ENCODE data around the gene PAQR7.

PAQR7 gene

GRCh38 chr1:25896266-25896665, 20.8 kb upstream of the PAQR7 start:
- ATAC-seq (ENCODE audit: low read depth) (peak; percentile 8; the same call in 1 of the 3 replicates), DNase-seq (ENCODE audit: low spot score) (no peak)
- Histone ChIP-seq H3K9me3 (ENCODE audit: severe bottlenecking) (no peaks in the 10 kb centered on the region), H3K27ac (ENCODE audit: poor library complexity, severe bottlenecking) (peak overlapping the region; percentile 71), H3K4me3 (ENCODE audit: severe bottlenecking) (no peak overlapping the region), H3K4me1 (ENCODE audit: insufficient read depth, poor library complexity, severe bottlenecking) (peaks cover 29% of the 10 kb centered on the region), H3K27me3 (ENCODE audit: insufficient read depth, poor library complexity, severe bottlenecking) (no peaks in the 10 kb centered on the region), H3K36me3 (ENCODE audit: low read depth) (peaks cover 32% of the 10 kb centered on the region)
- TF ChIP-seq, protein P1, sequence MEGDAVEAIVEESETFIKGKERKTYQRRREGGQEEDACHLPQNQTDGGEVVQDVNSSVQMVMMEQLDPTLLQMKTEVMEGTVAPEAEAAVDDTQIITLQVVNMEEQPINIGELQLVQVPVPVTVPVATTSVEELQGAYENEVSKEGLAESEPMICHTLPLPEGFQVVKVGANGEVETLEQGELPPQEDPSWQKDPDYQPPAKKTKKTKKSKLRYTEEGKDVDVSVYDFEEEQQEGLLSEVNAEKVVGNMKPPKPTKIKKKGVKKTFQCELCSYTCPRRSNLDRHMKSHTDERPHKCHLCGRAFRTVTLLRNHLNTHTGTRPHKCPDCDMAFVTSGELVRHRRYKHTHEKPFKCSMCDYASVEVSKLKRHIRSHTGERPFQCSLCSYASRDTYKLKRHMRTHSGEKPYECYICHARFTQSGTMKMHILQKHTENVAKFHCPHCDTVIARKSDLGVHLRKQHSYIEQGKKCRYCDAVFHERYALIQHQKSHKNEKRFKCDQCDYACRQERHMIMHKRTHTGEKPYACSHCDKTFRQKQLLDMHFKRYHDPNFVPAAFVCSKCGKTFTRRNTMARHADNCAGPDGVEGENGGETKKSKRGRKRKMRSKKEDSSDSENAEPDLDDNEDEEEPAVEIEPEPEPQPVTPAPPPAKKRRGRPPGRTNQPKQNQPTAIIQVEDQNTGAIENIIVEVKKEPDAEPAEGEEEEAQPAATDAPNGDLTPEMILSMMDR (IDR thresholded peaks at IDR 0.05; ENCODE audit: poor library complexity, severe bottlenecking): no peak

- peaks cover 26% of the 10 kb centered on the region for H3K36me3 ChIP-seq (ENCODE audit: low read depth)
- peak; percentile 58 for ATAC-seq (ENCODE audit: low read depth)
These were observed 20.0 kb upstream of the PAQR7 start for GRCh38 chr1:25895365-25895990.

DNA sequence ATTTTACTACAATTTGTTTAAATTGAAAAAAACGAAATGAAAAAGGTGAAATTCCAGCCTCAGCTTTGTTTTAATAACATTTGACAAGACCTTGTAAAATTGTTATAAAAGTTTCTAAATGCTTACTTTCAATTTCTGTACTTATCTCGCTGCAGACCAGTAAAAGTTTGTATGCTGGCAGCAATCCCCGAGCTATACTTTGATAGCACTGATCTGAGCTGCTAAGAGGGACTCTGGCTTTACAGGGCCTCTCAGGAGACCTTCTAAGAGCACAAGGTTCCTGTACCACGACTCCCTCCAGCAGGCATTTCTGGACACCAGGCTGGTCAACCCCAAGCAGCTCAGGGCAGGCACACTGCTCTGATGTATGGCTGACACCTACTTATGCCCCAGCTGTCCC, 17.6 kb upstream of the PAQR7 start:
- Histone ChIP-seq H3K36me3 (ENCODE audit: low read depth) (peaks cover 6% of the 10 kb centered on the region; the same call in 1 of the 2 replicates), H3K27ac (ENCODE audit: poor library complexity, severe bottlenecking) (peak overlapping the region; percentile 98), H3K4me3 (ENCODE audit: severe bottlenecking) (no peak overlapping the region), H3K27me3 (ENCODE audit: insufficient read depth, poor library complexity, severe bottlenecking) (no peaks in the 10 kb centered on the region), H3K9me3 (ENCODE audit: severe bottlenecking) (no peaks in the 10 kb centered on the region), H3K4me1 (ENCODE audit: insufficient read depth, poor library complexity, severe bottlenecking) (peaks cover 48% of the 10 kb centered on the region)
- TF ChIP-seq, protein P1 (IDR thresholded peaks at IDR 0.05; ENCODE audit: poor library complexity, severe bottlenecking): no peak
- ATAC-seq (ENCODE audit: low read depth) (no peak), DNase-seq (ENCODE audit: low spot score) (no peak)

More at GRCh38 chr1:25895365-25895990, 20.0 kb upstream of the PAQR7 start:
- H3K27ac ChIP-seq (ENCODE audit: poor library complexity, severe bottlenecking): peak overlapping the region; percentile 71
- no peaks in the 10 kb centered on the region for H3K9me3 ChIP-seq (ENCODE audit: severe bottlenecking)
- TF ChIP-seq, protein P1 (IDR thresholded peaks at IDR 0.05; ENCODE audit: poor library complexity, severe bottlenecking): peak; percentile 95
- H3K27me3 ChIP-seq (ENCODE audit: insufficient read depth, poor library complexity, severe bottlenecking): no peaks in the 10 kb centered on the region
- peak; percentile 85 for DNase-seq (ENCODE audit: low spot score)
- no peak overlapping the region for H3K4me3 ChIP-seq (ENCODE audit: severe bottlenecking)
- peaks cover 36% of the 10 kb centered on the region for H3K4me1 ChIP-seq (ENCODE audit: insufficient read depth, poor library complexity, severe bottlenecking)

GRCh38 chr1:25891606-25892005, 16.1 kb upstream of the PAQR7 start:
- DNase-seq (ENCODE audit: low spot score) (no peak), ATAC-seq (ENCODE audit: low read depth) (no peak)
- H3K27me3 ChIP-seq (ENCODE audit: insufficient read depth, poor library complexity, severe bottlenecking): no peaks in the 10 kb centered on the region
- TF ChIP-seq, protein P1 (IDR thresholded peaks at IDR 0.05; ENCODE audit: poor library complexity, severe bottlenecking): no peak
- H3K9me3 ChIP-seq (ENCODE audit: severe bottlenecking): no peaks in the 10 kb centered on the region
- H3K4me3 ChIP-seq (ENCODE audit: severe bottlenecking): no peak overlapping the region
- peaks cover 6% of the 10 kb centered on the region; the same call in 1 of the 2 replicates for H3K36me3 ChIP-seq (ENCODE audit: low read depth)
- H3K27ac ChIP-seq (ENCODE audit: poor library complexity, severe bottlenecking): peak overlapping the region; percentile 98
- peaks cover 47% of the 10 kb centered on the region for H3K4me1 ChIP-seq (ENCODE audit: insufficient read depth, poor library complexity, severe bottlenecking)

Data from RWPE2 (cell line).